Measurements from ENCODE around the gene SCNN1A. TPM values are rescaled to one million over a fixed set of nuclear protein-coding genes. Genes with fewer than 3 reads are reported as not detected.

The SCNN1A gene
- polyA plus RNA-seq, 1 experiment, result 0.36 TPM

DNA sequence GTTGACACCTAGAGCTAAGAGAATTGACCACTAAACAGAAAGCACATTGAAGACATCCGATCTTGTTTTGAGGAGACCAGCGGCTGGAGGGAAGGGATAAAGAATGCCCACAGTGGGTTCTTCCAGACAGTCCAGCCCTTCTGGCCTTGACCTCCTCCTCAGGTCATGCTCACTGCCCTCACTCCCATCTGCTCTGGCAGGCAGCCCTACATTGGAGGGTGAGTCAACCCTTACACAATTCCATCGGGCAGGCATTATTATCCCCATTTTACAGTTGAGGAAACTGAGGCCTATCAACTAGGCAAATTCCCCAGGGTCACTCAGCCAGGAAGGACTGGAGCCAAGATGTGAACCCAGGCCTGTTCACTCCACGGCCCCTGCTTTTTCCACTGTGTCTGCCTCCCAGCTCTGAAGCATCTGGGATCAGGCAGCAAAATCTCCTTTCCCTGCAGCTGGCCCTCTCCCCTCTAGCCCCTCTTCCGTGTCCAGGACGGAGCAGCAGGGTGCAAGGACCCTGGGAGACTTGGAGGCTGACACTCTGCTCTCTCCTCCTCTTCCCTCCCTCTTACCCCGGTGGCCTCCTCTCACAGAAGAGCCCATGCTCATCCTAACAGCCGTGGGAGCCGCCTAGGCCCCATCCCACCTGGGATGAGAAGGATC lies 5.3 kb downstream of the SCNN1A start:
- CTCF ChIA-PET, result interaction anchor here (0.7 to 1.4 kb wide), 4 partner anchors 10 to 31 kb away, joined by 3 read pairs; no protein-coding TSS in a partner anchor
- TF ChIP-seq, protein P1, sequence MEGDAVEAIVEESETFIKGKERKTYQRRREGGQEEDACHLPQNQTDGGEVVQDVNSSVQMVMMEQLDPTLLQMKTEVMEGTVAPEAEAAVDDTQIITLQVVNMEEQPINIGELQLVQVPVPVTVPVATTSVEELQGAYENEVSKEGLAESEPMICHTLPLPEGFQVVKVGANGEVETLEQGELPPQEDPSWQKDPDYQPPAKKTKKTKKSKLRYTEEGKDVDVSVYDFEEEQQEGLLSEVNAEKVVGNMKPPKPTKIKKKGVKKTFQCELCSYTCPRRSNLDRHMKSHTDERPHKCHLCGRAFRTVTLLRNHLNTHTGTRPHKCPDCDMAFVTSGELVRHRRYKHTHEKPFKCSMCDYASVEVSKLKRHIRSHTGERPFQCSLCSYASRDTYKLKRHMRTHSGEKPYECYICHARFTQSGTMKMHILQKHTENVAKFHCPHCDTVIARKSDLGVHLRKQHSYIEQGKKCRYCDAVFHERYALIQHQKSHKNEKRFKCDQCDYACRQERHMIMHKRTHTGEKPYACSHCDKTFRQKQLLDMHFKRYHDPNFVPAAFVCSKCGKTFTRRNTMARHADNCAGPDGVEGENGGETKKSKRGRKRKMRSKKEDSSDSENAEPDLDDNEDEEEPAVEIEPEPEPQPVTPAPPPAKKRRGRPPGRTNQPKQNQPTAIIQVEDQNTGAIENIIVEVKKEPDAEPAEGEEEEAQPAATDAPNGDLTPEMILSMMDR (IDR thresholded peaks at IDR 0.05; ENCODE audit: insufficient read depth, low read depth, low read length), result no peak
- POLR2A ChIA-PET, result interaction anchor here (1.0 kb wide), 1 partner anchor 26 kb away, joined by 3 read pairs; no protein-coding TSS in a partner anchor
- DNase-seq (ENCODE audit: low read depth), result no peak
- H3K27me3 ChIP-seq (ENCODE audit: control insufficient read depth, insufficient read depth, low read length), result no peaks in the 10 kb centered on the region
- no peaks in the 10 kb centered on the region for H3K36me3 ChIP-seq (ENCODE audit: control insufficient read depth, insufficient read depth, low read length)
- H3K4me3 ChIP-seq (ENCODE audit: low read depth, low read length), result no peak overlapping the region

GRCh38 chr12:6368906-6369525 lies 6.3 kb downstream of the SCNN1A start:
- H3K36me3 ChIP-seq (ENCODE audit: control insufficient read depth, insufficient read depth, low read length), result no peaks in the 10 kb centered on the region
- CTCF ChIA-PET, result no interaction called here
- no peak overlapping the region for H3K4me3 ChIP-seq (ENCODE audit: low read depth, low read length)
- DNase-seq (ENCODE audit: low read depth), result no peak
- TF ChIP-seq, protein P1 (IDR thresholded peaks at IDR 0.05; ENCODE audit: insufficient read depth, low read depth, low read length), result no peak
- H3K27me3 ChIP-seq (ENCODE audit: control insufficient read depth, insufficient read depth, low read length), result no peaks in the 10 kb centered on the region
- POLR2A ChIA-PET, result no interaction called here

DNA sequence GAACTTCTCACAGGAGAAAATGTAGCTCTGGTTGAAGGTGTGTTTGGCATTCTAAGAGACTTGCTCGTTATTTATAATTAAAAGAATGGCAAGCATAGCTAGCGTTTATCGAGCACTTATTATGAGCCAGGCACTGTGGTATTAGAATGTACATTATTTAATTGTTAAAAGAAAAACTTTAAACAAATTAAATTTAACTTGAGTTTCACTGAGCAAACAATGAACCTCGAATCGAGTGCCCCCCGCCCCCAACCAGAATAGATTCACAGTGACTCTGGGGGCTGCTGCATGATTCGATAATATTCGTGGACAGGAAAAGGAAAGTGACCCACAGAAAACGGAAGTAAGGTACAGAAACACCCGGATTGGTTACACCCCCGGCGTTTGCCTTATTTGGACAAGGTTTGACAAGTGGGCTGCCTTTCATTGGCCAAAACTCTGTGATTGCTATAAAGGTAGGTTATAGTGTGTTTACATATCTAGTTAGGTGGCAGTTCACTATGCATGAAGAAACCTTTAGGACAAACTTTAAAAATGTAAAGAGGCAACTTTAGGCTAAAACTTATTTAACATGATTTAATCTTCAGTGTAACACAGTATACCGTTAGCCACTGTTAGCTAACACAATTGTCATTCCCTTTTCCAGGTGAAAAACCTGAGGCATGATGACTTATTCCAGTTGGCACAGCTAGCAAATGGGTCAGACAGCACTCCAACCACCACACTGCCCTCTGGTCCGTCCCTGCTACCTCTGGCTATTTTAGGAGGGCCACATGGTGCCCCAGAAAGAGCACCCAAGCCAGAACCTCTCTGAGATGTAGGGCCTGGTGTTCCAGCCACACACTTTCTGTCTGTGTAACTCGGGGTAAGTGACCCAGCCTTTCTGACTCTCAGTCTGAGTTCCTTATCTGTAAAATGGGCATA lies 7.1 kb downstream of the SCNN1A start:
- H3K27me3 ChIP-seq (ENCODE audit: control insufficient read depth, insufficient read depth, low read length), result no peaks in the 10 kb centered on the region
- DNase-seq (ENCODE audit: low read depth), result no peak
- ChIA-PET POLR2A (no interaction called here), CTCF (interaction anchor here (0.9 kb wide), 1 partner anchor 16 kb away, joined by 3 read pairs; no protein-coding TSS in a partner anchor)
- H3K36me3 ChIP-seq (ENCODE audit: control insufficient read depth, insufficient read depth, low read length), result no peaks in the 10 kb centered on the region
- TF ChIP-seq, protein P1 (IDR thresholded peaks at IDR 0.05; ENCODE audit: insufficient read depth, low read depth, low read length), result no peak
- H3K4me3 ChIP-seq (ENCODE audit: low read depth, low read length), result no peak overlapping the region

GRCh38 chr12:6367065-6367968 lies 8.0 kb downstream of the SCNN1A start:
- POLR2A ChIA-PET, result no interaction called here
- CTCF ChIA-PET, result interaction anchor here (0.7 to 1.3 kb wide), 4 partner anchors 11 to 84 kb away, joined by 3 read pairs; no protein-coding TSS in a partner anchor
- Histone ChIP-seq H3K27me3 (ENCODE audit: control insufficient read depth, insufficient read depth, low read length) (no peaks in the 10 kb centered on the region), H3K4me3 (ENCODE audit: low read depth, low read length) (no peak overlapping the region), H3K36me3 (ENCODE audit: control insufficient read depth, insufficient read depth, low read length) (no peaks in the 10 kb centered on the region)
- TF ChIP-seq, protein P1 (IDR thresholded peaks at IDR 0.05; ENCODE audit: insufficient read depth, low read depth, low read length), result peak; percentile 26; the same call in 1 of the 2 replicates
- no peak for DNase-seq (ENCODE audit: low read depth)
